ENCODE data around the gene ZDHHC19.

Gene ZDHHC19

DNA sequence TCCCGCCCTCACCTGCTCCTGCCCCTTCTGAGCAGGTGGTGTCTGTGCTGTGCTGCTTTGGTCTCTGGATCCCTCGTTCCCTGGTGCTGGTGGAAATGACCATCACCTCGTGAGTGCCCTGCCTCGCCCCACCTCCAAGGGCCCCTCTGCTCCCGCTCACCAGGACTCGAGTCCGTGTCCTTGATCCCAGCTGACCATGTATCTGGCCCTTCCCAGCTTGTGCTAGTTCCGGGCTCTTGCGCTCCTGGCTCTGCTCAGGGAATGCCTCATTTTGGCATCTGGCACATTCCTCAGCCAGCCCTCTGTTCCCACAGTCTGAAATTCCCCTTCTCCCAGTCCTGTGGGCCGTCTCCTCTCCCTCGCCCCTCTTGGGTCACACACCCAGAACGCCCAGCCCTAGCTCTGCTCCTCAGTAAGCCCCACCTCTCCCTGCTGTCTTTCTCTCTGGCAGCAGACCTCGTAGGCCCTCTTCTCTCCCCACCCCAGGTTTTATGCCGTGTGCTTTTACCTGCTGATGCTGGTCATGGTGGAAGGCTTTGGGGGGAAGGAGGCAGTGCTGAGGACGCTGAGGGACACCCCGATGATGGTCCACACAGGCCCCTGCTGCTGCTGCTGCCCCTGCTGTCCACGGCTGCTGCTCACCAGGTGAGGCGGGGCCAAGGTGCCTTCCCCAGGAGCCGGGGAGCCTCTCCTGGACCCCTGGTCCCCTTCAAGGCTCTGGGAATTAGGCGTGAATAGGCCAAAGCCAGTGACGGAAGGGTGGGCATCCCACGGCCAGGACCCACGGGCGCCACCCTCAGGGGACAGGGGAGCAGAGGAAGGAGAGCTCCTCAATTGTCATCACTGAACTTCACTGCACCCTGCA, 16.7 kb upstream of the ZDHHC19 start:
- no peak for DNase-seq
- no peak overlapping the region for H3K4me2 ChIP-seq (ENCODE audit: low read length, poor library complexity, severe bottlenecking)
- no peak overlapping the region for H3K23ac ChIP-seq (ENCODE audit: low read length in 2 of 2)
- peaks cover 3 to 9% of the 10 kb centered on the region in 2 experiments for H3K36me3 ChIP-seq (ENCODE audit: control insufficient read depth in 1 of 2, insufficient read depth in 2 of 2, low read depth in 1 of 2, low read length in 2 of 2)
- peak overlapping the region in 1 of 2 experiments; percentile 56 for H3K4me3 ChIP-seq (ENCODE audit: insufficient read depth in 1 of 2, low read depth in 1 of 2, low read length in 2 of 2)
- no peak overlapping the region for H2BK5ac ChIP-seq (ENCODE audit: low read depth, low read length, poor library complexity, severe bottlenecking)
- H4K8ac ChIP-seq (ENCODE audit: low read length): no peak overlapping the region
- peak overlapping the region; percentile 66 for H3K9ac ChIP-seq (ENCODE audit: low read length)
- H3K27ac ChIP-seq (ENCODE audit: low read length, poor library complexity, severe bottlenecking): no peak overlapping the region
- no peak overlapping the region for H3K4ac ChIP-seq (ENCODE audit: low read depth in 1 of 2, low read length in 2 of 2)
- no peak overlapping the region for H2BK120ac ChIP-seq (ENCODE audit: low read depth, low read length)
- H2AFZ ChIP-seq (ENCODE audit: low read depth, low read length): no peak overlapping the region
- no peak overlapping the region for H3K18ac ChIP-seq (ENCODE audit: low read depth in 1 of 2, low read length in 2 of 2)
- no peak overlapping the region for H2AK5ac ChIP-seq (ENCODE audit: low read length, severe bottlenecking)
- 74% methylated on average over 23 of the region's 24 CpGs for WGBS
- no peaks in the 10 kb centered on the region for H3K4me1 ChIP-seq (ENCODE audit: control insufficient read depth, insufficient read depth, low read depth, low read length)
- H4K91ac ChIP-seq (ENCODE audit: low read length): no peak overlapping the region
- H2BK15ac ChIP-seq (ENCODE audit: low read depth, poor library complexity, severe bottlenecking): no peak overlapping the region
- H3K27me3 ChIP-seq (ENCODE audit: control insufficient read depth in 1 of 2, insufficient read depth in 1 of 2, low read length in 2 of 2): peaks cover 0 to 20% of the 10 kb centered on the region in 2 experiments
- no peaks in the 10 kb centered on the region for H3K9me3 ChIP-seq (ENCODE audit: control insufficient read depth, low read length)
- no peak overlapping the region for H2BK12ac ChIP-seq (ENCODE audit: low read length in 2 of 2)
- H3K79me1 ChIP-seq (replicated peaks; ENCODE audit: low read length, poor library complexity, severe bottlenecking): no peaks in the 10 kb centered on the region
- peak overlapping the region in 1 of 2 experiments; percentile 35 for H3K14ac ChIP-seq (ENCODE audit: low read length in 2 of 2)

DNA sequence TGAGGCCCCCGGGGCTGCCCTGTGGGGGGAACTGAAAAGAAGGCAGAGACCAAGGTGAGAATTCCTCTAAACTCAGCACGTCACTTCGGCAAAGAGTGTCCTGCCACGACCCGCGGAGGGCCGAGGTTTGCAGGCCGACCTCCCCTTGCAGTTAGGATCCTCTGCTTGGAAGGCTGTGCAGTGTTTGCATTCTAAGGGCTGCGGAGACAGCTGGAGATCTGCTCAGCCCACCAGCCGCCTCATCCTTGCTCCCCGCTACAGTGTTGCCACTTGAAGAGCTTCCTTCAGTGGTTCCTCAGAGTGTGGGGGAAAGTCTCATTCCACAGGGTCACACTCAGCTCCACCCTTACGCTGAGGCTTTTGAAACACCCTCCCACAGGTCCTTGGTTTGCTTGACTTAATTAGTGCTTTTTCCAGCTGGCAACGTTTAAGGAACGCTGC, 15.9 kb upstream of the ZDHHC19 start:
- Histone ChIP-seq H2AK5ac (ENCODE audit: low read length, severe bottlenecking) (no peak overlapping the region), H4K91ac (ENCODE audit: low read length) (no peak overlapping the region), H3K36me3 (ENCODE audit: control insufficient read depth in 1 of 2, insufficient read depth in 2 of 2, low read depth in 1 of 2, low read length in 2 of 2) (peaks cover under 1 to 6% of the 10 kb centered on the region in 2 experiments), H3K14ac (ENCODE audit: low read length in 2 of 2) (no peak overlapping the region), H2BK12ac (ENCODE audit: low read length in 2 of 2) (no peak overlapping the region), H2BK5ac (ENCODE audit: low read depth, low read length, poor library complexity, severe bottlenecking) (no peak overlapping the region), H2BK120ac (ENCODE audit: low read depth, low read length) (no peak overlapping the region), H4K8ac (ENCODE audit: low read length) (no peak overlapping the region), H2AFZ (ENCODE audit: low read depth, low read length) (no peak overlapping the region), H3K9ac (ENCODE audit: low read length) (peak overlapping the region; percentile 66), H3K27ac (ENCODE audit: low read length, poor library complexity, severe bottlenecking) (no peak overlapping the region), H3K9me3 (ENCODE audit: control insufficient read depth, low read length) (no peaks in the 10 kb centered on the region), H2BK15ac (ENCODE audit: low read depth, poor library complexity, severe bottlenecking) (no peak overlapping the region), H3K27me3 (ENCODE audit: control insufficient read depth in 1 of 2, insufficient read depth in 1 of 2, low read length in 2 of 2) (peaks cover 0 to 20% of the 10 kb centered on the region in 2 experiments), H3K4me3 (ENCODE audit: insufficient read depth in 1 of 2, low read depth in 1 of 2, low read length in 2 of 2) (peak overlapping the region in 1 of 2 experiments; percentile 56), H3K79me1 (replicated peaks; ENCODE audit: low read length, poor library complexity, severe bottlenecking) (no peaks in the 10 kb centered on the region), H3K23ac (ENCODE audit: low read length in 2 of 2) (no peak overlapping the region), H3K18ac (ENCODE audit: low read depth in 1 of 2, low read length in 2 of 2) (no peak overlapping the region), H3K4me1 (ENCODE audit: control insufficient read depth, insufficient read depth, low read depth, low read length) (no peaks in the 10 kb centered on the region), H3K4me2 (ENCODE audit: low read length, poor library complexity, severe bottlenecking) (no peak overlapping the region), H3K4ac (ENCODE audit: low read depth in 1 of 2, low read length in 2 of 2) (no peak overlapping the region)
- WGBS: 88% methylated on average over 14 of the region's 14 CpGs
- DNase-seq: no peak

DNA sequence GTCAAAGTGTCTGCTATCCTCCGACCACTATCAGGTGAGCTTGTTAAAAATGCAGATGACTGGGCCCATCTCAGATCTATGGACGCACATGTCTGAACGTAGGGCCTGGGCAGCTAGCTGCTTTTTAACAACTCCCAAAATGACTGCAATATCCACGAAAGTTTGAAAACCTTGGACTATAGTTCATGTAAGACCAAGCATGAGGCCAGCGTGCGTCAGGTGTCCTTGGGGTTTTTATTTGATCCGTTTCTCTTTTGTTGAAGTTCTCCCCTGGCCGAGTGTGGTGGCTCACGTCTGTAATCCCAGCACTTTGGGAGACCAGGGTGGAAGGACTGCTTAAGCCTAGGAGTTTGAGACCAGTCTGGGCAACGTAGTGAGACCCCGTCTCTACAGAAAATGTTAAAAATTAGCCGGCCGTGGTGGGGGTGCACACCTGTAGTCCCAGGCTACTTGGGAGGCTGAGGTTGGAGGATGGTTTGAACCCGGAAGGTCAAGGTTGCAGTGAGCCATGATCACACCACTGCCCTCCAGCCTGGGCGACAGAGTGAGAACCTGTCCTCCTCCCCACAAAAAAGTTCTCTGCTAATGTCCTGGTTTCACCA, 14.7 kb upstream of the ZDHHC19 start:
- Histone ChIP-seq H4K91ac (ENCODE audit: low read length) (no peak overlapping the region), H2BK12ac (ENCODE audit: low read length in 2 of 2) (no peak overlapping the region), H3K9ac (ENCODE audit: low read length) (no peak overlapping the region), H2BK5ac (ENCODE audit: low read depth, low read length, poor library complexity, severe bottlenecking) (no peak overlapping the region), H3K4ac (ENCODE audit: low read depth in 1 of 2, low read length in 2 of 2) (no peak overlapping the region), H3K27ac (ENCODE audit: low read length, poor library complexity, severe bottlenecking) (no peak overlapping the region), H3K4me2 (ENCODE audit: low read length, poor library complexity, severe bottlenecking) (no peak overlapping the region), H3K14ac (ENCODE audit: low read length in 2 of 2) (no peak overlapping the region), H3K4me1 (ENCODE audit: control insufficient read depth, insufficient read depth, low read depth, low read length) (peaks cover 2% of the 10 kb centered on the region), H4K8ac (ENCODE audit: low read length) (no peak overlapping the region), H2BK15ac (ENCODE audit: low read depth, poor library complexity, severe bottlenecking) (no peak overlapping the region), H3K36me3 (ENCODE audit: control insufficient read depth in 1 of 2, insufficient read depth in 2 of 2, low read depth in 1 of 2, low read length in 2 of 2) (no peaks in the 10 kb centered on the region), H3K18ac (ENCODE audit: low read depth in 1 of 2, low read length in 2 of 2) (no peak overlapping the region), H2AK5ac (ENCODE audit: low read length, severe bottlenecking) (no peak overlapping the region), H2BK120ac (ENCODE audit: low read depth, low read length) (no peak overlapping the region), H3K27me3 (ENCODE audit: control insufficient read depth in 1 of 2, insufficient read depth in 1 of 2, low read length in 2 of 2) (peaks cover 0 to 20% of the 10 kb centered on the region in 2 experiments), H3K9me3 (ENCODE audit: control insufficient read depth, low read length) (no peaks in the 10 kb centered on the region), H3K4me3 (ENCODE audit: insufficient read depth in 1 of 2, low read depth in 1 of 2, low read length in 2 of 2) (no peak overlapping the region), H3K23ac (ENCODE audit: low read length in 2 of 2) (no peak overlapping the region), H3K79me1 (replicated peaks; ENCODE audit: low read length, poor library complexity, severe bottlenecking) (no peaks in the 10 kb centered on the region), H2AFZ (ENCODE audit: low read depth, low read length) (no peak overlapping the region)
- WGBS: 89% methylated on average over 12 of the region's 15 CpGs
- no peak for DNase-seq

DNA sequence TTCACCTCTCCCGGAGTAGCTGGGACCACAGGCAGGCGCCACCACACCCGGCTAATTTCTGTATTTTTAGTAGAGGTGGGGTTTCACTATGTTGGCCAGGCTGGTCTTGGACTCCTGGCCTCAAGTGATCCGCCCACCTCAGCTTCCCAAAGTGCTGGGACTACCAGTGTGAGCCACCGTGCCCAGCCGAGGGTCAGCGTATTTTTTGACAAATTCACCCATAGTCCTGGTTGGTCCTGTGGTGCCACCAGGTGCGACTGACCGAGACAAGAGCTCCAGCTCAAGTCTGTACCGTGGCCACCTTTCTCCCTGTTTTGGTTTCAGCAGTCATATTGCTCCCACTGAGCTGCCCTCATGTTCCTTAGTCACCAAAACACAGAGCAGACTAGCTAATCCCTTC, 13.9 kb upstream of the ZDHHC19 start:
- no peak overlapping the region for H2BK15ac ChIP-seq (ENCODE audit: low read depth, poor library complexity, severe bottlenecking)
- H2AFZ ChIP-seq (ENCODE audit: low read depth, low read length): no peak overlapping the region
- no peak overlapping the region for H3K27ac ChIP-seq (ENCODE audit: low read length, poor library complexity, severe bottlenecking)
- no peak overlapping the region for H3K4me2 ChIP-seq (ENCODE audit: low read length, poor library complexity, severe bottlenecking)
- H3K4me3 ChIP-seq (ENCODE audit: insufficient read depth in 1 of 2, low read depth in 1 of 2, low read length in 2 of 2): no peak overlapping the region
- H3K23ac ChIP-seq (ENCODE audit: low read length in 2 of 2): no peak overlapping the region
- WGBS: 92% methylated on average over 10 of the region's 10 CpGs
- H2AK5ac ChIP-seq (ENCODE audit: low read length, severe bottlenecking): no peak overlapping the region
- no peak overlapping the region for H3K9ac ChIP-seq (ENCODE audit: low read length)
- H2BK12ac ChIP-seq (ENCODE audit: low read length in 2 of 2): no peak overlapping the region
- H3K79me1 ChIP-seq (replicated peaks; ENCODE audit: low read length, poor library complexity, severe bottlenecking): no peaks in the 10 kb centered on the region
- H3K27me3 ChIP-seq (ENCODE audit: control insufficient read depth in 1 of 2, insufficient read depth in 1 of 2, low read length in 2 of 2): peaks cover 0 to 20% of the 10 kb centered on the region in 2 experiments
- no peak overlapping the region for H2BK120ac ChIP-seq (ENCODE audit: low read depth, low read length)
- H3K14ac ChIP-seq (ENCODE audit: low read length in 2 of 2): no peak overlapping the region
- peaks cover 2% of the 10 kb centered on the region for H3K4me1 ChIP-seq (ENCODE audit: control insufficient read depth, insufficient read depth, low read depth, low read length)
- no peak for DNase-seq
- H3K18ac ChIP-seq (ENCODE audit: low read depth in 1 of 2, low read length in 2 of 2): no peak overlapping the region
- H4K91ac ChIP-seq (ENCODE audit: low read length): no peak overlapping the region
- no peaks in the 10 kb centered on the region for H3K9me3 ChIP-seq (ENCODE audit: control insufficient read depth, low read length)
- H4K8ac ChIP-seq (ENCODE audit: low read length): no peak overlapping the region
- no peaks in the 10 kb centered on the region for H3K36me3 ChIP-seq (ENCODE audit: control insufficient read depth in 1 of 2, insufficient read depth in 2 of 2, low read depth in 1 of 2, low read length in 2 of 2)
- no peak overlapping the region for H3K4ac ChIP-seq (ENCODE audit: low read depth in 1 of 2, low read length in 2 of 2)
- no peak overlapping the region for H2BK5ac ChIP-seq (ENCODE audit: low read depth, low read length, poor library complexity, severe bottlenecking)
